Measurements from ENCODE around the gene OPCML. TPM values are rescaled to one million over a fixed set of nuclear protein-coding genes. Genes with fewer than 3 reads are reported as not detected.

The OPCML gene
- total RNA-seq, 2 donors from 2014 or later, result 0.04 TPM; not detected in 1

GRCh38 chr11:133506551-133507094 lies 25.7 kb downstream of the OPCML start:
- H3K27ac ChIP-seq, result no peak overlapping the region
- no peaks in the 10 kb centered on the region for H3K9me3 ChIP-seq
- TF ChIP-seq, protein P1, sequence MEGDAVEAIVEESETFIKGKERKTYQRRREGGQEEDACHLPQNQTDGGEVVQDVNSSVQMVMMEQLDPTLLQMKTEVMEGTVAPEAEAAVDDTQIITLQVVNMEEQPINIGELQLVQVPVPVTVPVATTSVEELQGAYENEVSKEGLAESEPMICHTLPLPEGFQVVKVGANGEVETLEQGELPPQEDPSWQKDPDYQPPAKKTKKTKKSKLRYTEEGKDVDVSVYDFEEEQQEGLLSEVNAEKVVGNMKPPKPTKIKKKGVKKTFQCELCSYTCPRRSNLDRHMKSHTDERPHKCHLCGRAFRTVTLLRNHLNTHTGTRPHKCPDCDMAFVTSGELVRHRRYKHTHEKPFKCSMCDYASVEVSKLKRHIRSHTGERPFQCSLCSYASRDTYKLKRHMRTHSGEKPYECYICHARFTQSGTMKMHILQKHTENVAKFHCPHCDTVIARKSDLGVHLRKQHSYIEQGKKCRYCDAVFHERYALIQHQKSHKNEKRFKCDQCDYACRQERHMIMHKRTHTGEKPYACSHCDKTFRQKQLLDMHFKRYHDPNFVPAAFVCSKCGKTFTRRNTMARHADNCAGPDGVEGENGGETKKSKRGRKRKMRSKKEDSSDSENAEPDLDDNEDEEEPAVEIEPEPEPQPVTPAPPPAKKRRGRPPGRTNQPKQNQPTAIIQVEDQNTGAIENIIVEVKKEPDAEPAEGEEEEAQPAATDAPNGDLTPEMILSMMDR (IDR thresholded peaks at IDR 0.05), result no peak
- H3K4me1 ChIP-seq, result no peaks in the 10 kb centered on the region
- no peaks in the 10 kb centered on the region for H3K36me3 ChIP-seq
- no peak overlapping the region for H3K4me3 ChIP-seq
- H3K27me3 ChIP-seq, result no peaks in the 10 kb centered on the region
- DNase-seq (ENCODE audit: low spot score), result no peak

- H3K9me3 ChIP-seq, result no peaks in the 10 kb centered on the region
- DNase-seq (ENCODE audit: low spot score), result no peak
- TF ChIP-seq, protein P1 (IDR thresholded peaks at IDR 0.05), result no peak
- H3K36me3 ChIP-seq, result no peaks in the 10 kb centered on the region
- no peaks in the 10 kb centered on the region for H3K27me3 ChIP-seq
- H3K4me3 ChIP-seq, result no peak overlapping the region
- H3K27ac ChIP-seq, result no peak overlapping the region
- H3K4me1 ChIP-seq, result no peaks in the 10 kb centered on the region
Observed at GRCh38 chr11:133506023-133506422, 26.3 kb downstream of the OPCML start.

DNA sequence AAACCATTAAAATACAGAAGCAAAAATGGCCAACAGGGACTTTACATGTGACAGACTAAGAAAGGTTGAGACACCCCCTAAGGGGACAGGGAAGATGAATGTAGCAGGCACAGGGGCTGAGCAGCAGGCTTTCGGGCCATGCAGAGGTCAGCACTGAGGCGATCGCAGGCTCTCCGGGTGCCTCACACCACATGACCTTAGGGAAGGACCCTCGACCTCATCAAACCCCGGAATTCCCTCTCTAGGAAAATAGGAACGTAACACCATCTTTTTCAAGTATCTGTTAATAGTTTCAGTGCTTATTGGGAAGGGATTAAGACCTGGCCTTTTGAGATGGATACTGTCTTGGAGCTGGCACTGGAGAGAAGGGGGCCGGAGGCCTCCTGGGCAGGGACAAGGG lies 27.4 kb downstream of the OPCML start:
- H3K36me3 ChIP-seq, result no peaks in the 10 kb centered on the region
- TF ChIP-seq, protein P1 (IDR thresholded peaks at IDR 0.05), result no peak
- H3K27me3 ChIP-seq, result no peaks in the 10 kb centered on the region
- no peaks in the 10 kb centered on the region for H3K4me1 ChIP-seq
- no peaks in the 10 kb centered on the region for H3K9me3 ChIP-seq
- no peak overlapping the region for H3K4me3 ChIP-seq
- DNase-seq (ENCODE audit: low spot score), result no peak
- H3K27ac ChIP-seq, result no peak overlapping the region

DNA sequence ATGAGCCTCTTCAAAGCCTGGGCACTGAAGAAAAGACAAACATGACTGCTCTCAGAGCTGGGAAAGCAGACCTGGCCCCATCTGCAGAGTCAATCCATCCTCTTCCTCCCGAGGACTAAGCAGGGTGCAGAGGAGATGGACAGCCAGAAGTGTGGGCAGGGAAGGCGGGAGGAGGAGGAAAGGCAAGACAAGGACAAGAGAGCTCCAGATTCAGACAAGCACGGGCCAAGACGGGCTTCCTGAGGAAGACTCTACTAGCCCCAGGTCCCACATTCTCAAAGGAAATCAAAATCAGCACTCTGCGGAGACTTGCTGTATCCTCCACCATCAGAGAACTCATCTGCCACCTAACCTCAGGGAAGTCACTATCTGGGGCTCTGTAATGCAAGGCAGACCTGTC lies 28.5 kb downstream of the OPCML start:
- H3K27me3 ChIP-seq, result no peaks in the 10 kb centered on the region
- DNase-seq (ENCODE audit: low spot score), result no peak

DNA sequence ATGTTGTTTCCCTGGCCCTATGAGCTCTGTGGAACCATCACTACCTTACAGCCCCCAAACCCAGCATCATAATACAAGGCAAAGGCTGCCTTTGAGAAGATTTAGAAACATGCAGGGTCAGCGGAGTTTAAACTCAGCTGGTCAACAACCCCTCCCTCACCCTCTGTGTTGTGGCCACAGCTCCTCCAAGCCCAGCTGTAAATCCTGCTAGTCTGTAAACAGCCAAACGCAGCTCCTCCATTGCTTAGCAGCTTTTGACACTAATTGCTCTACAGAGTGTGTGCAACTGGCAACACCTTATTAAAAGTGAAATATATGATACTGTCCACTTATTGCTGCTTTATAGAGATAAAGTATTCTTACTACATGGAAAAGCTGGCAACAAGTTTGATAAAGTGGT lies 29.1 kb downstream of the OPCML start:
- no peaks in the 10 kb centered on the region for H3K27me3 ChIP-seq
- TF ChIP-seq, protein P1 (IDR thresholded peaks at IDR 0.05), result no peak
- no peak overlapping the region for H3K4me3 ChIP-seq
- no peaks in the 10 kb centered on the region for H3K4me1 ChIP-seq
- no peaks in the 10 kb centered on the region for H3K36me3 ChIP-seq
- no peaks in the 10 kb centered on the region for H3K9me3 ChIP-seq
- no peak for DNase-seq (ENCODE audit: low spot score)
- H3K27ac ChIP-seq, result no peak overlapping the region

More for the DNA sequence above, 28.5 kb downstream of the OPCML start:
- Histone ChIP-seq H3K9me3 (no peaks in the 10 kb centered on the region), H3K4me3 (no peak overlapping the region), H3K36me3 (no peaks in the 10 kb centered on the region), H3K27ac (no peak overlapping the region), H3K4me1 (no peaks in the 10 kb centered on the region)
- TF ChIP-seq, protein P1 (IDR thresholded peaks at IDR 0.05), result no peak
